Measurements from ENCODE around the gene CREBBP.

The CREBBP gene

DNA sequence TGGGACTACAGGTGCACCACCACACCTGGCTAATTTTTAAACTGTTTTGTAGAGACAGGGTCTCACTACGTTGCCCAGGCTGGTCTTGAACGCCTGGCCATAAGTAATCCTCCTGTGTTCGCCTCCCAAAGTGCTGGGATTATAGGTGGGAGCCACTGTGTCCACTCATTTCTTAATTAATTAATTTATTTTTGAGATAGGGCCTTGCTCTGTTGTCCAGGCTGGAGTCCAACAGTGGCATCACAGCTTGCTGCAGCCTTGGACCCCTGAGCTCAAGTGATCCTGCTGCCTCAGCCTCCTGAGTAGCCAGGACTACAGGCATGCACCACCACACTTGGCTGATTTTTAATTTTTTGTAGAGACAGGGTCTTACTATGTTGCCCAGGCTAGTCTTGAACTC is 116.1 kb downstream of the CREBBP start:
- no peaks in the 10 kb centered on the region; the same call in 1 of the 2 replicates for H4K20me1 ChIP-seq (ENCODE audit: insufficient read depth)

DNA sequence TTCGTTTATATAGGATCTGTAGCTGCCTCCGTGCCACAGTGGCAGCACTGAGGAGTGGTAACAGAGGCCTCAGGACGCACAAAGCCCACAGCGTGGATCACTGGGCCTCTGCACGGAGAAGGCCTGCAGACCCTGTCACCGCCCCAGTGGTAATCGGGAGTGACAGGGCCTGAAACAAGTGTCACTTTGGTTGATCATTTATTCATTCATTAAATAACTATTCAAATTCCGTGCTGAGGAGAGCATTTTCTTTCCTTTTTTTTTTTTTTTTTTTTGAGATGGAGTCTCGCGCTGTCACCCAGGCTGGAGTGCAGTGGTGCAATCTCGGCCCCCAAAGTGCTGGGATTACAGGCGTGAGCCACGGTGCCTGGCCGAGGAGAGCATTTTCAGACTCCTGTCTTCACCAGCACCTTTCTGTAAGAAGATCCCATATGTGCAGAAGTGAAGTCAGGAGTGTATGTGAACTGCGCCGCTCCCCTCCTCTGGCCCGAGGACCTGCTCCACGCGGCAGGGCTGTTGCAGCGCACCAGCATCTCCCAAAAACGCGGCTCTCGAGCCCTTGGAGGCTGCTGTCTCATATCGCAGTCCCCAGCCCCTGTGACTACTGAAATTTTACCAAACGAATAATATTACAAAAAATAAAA is 118.3 kb downstream of the CREBBP start:
- Histone ChIP-seq H2AFZ (ENCODE audit: low read depth) (no peak overlapping the region), H3K79me2 (ENCODE audit: insufficient read depth, low read depth) (no peaks in the 10 kb centered on the region; the same call in 1 of the 2 replicates), H3K4me3 (IDR thresholded peaks at IDR 0.05; ENCODE audit: insufficient read depth, low read depth, low read length) (no peak overlapping the region), H3K27ac (no peak overlapping the region), H3K4me1 (ENCODE audit: low read depth, poor library complexity, severe bottlenecking) (no peaks in the 10 kb centered on the region), H3K9ac (no peak overlapping the region), H3K4me2 (no peak overlapping the region), H3K36me3 (ENCODE audit: insufficient read depth) (no peaks in the 10 kb centered on the region), H4K20me1 (ENCODE audit: insufficient read depth) (no peaks in the 10 kb centered on the region; the same call in 1 of the 2 replicates), H3K27me3 (ENCODE audit: insufficient read depth, low read depth) (no peaks in the 10 kb centered on the region)
- TF ChIP-seq, protein P1, sequence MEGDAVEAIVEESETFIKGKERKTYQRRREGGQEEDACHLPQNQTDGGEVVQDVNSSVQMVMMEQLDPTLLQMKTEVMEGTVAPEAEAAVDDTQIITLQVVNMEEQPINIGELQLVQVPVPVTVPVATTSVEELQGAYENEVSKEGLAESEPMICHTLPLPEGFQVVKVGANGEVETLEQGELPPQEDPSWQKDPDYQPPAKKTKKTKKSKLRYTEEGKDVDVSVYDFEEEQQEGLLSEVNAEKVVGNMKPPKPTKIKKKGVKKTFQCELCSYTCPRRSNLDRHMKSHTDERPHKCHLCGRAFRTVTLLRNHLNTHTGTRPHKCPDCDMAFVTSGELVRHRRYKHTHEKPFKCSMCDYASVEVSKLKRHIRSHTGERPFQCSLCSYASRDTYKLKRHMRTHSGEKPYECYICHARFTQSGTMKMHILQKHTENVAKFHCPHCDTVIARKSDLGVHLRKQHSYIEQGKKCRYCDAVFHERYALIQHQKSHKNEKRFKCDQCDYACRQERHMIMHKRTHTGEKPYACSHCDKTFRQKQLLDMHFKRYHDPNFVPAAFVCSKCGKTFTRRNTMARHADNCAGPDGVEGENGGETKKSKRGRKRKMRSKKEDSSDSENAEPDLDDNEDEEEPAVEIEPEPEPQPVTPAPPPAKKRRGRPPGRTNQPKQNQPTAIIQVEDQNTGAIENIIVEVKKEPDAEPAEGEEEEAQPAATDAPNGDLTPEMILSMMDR (conservative IDR thresholded peaks at IDR 0.05; ENCODE audit: low read depth, low read length), result no peak

More for the DNA sequence above, 116.1 kb downstream of the CREBBP start:
- H3K9ac ChIP-seq, result no peak overlapping the region
- no peak overlapping the region for H3K4me3 ChIP-seq (IDR thresholded peaks at IDR 0.05; ENCODE audit: insufficient read depth, low read depth, low read length)
- no peak overlapping the region for H2AFZ ChIP-seq (ENCODE audit: low read depth)
- TF ChIP-seq, protein P1 (conservative IDR thresholded peaks at IDR 0.05; ENCODE audit: low read depth, low read length), result no peak
- H3K27me3 ChIP-seq (ENCODE audit: insufficient read depth, low read depth), result no peaks in the 10 kb centered on the region
- no peak overlapping the region for H3K4me2 ChIP-seq
- no peak overlapping the region for H3K27ac ChIP-seq
- H3K4me1 ChIP-seq (ENCODE audit: low read depth, poor library complexity, severe bottlenecking), result no peaks in the 10 kb centered on the region
- no peaks in the 10 kb centered on the region; the same call in 1 of the 2 replicates for H3K79me2 ChIP-seq (ENCODE audit: insufficient read depth, low read depth)
- H3K36me3 ChIP-seq (ENCODE audit: insufficient read depth), result no peaks in the 10 kb centered on the region; the same call in 1 of the 2 replicates

DNA sequence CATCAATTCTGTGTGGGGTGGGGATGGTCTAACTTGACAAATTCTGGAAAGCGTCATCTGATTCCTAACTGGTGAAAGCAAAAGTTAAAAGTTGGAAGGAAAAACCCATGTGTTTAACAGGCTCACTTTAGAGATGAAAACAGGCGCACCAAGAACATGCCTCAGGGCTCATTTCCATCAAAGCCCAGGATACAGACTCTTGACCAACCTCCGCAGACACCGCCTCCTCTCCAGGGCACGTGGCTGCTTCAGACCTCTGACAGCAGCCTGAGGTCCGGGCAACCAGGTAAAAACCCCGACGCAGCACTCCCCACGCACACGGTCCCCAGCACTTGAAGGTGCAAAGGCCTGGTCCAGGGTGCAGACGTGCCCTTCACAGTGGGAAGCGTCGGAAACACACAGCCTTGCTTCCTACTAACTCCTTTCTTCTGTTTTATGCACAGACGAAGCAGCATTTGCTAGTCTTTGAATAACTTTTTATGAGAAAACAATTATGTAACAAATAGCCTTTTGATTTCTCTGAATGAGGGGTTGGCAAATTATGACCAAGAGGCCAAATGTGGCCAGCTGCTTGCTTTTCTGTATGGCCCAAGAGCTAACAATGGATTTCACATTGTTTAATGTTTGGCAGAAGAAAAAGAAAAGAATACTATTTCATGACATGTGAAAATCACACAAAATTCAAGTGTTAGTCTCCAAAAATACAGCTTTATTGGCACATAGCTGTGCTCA is 119.0 kb downstream of the CREBBP start:
- no peaks in the 10 kb centered on the region for H3K36me3 ChIP-seq (ENCODE audit: insufficient read depth)

DNA sequence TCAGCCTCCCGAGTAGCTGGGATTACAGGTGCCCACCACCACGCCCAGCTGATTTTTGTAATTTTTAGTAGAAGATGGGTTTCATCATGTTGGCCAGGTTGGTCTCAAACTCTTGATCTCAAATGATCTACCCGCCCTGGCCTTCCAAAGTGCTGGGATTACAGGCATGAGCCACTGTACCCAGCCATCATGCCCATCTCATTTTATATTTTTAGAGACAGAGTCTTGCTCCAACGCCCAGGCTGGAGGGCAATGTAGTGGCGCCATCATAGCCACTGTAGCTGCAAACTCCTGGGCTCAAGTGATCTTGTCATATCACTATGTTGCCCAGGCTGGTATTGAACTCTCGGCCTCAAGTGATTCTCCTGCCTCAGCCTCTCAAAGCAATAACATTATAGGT is 120.0 kb downstream of the CREBBP start:
- TF ChIP-seq, protein P1 (conservative IDR thresholded peaks at IDR 0.05; ENCODE audit: low read depth, low read length), result no peak
- no peaks in the 10 kb centered on the region; the same call in 1 of the 2 replicates for H4K20me1 ChIP-seq (ENCODE audit: insufficient read depth)

More for the DNA sequence above, 119.0 kb downstream of the CREBBP start:
- H3K4me1 ChIP-seq (ENCODE audit: low read depth, poor library complexity, severe bottlenecking), result no peaks in the 10 kb centered on the region
- H3K27ac ChIP-seq, result no peak overlapping the region
- no peak overlapping the region for H3K4me2 ChIP-seq
- no peak overlapping the region for H2AFZ ChIP-seq (ENCODE audit: low read depth)
- no peaks in the 10 kb centered on the region; the same call in 1 of the 2 replicates for H4K20me1 ChIP-seq (ENCODE audit: insufficient read depth)
- TF ChIP-seq, protein P1 (conservative IDR thresholded peaks at IDR 0.05; ENCODE audit: low read depth, low read length), result no peak
- no peaks in the 10 kb centered on the region for H3K27me3 ChIP-seq (ENCODE audit: insufficient read depth, low read depth)
- no peak overlapping the region for H3K9ac ChIP-seq
- no peak overlapping the region for H3K4me3 ChIP-seq (IDR thresholded peaks at IDR 0.05; ENCODE audit: insufficient read depth, low read depth, low read length)
- no peaks in the 10 kb centered on the region; the same call in 1 of the 2 replicates for H3K79me2 ChIP-seq (ENCODE audit: insufficient read depth, low read depth)

More for the DNA sequence above, 120.0 kb downstream of the CREBBP start:
- Histone ChIP-seq H2AFZ (ENCODE audit: low read depth) (no peak overlapping the region), H3K79me2 (ENCODE audit: insufficient read depth, low read depth) (no peaks in the 10 kb centered on the region; the same call in 1 of the 2 replicates), H3K27me3 (ENCODE audit: insufficient read depth, low read depth) (no peaks in the 10 kb centered on the region), H3K4me1 (ENCODE audit: low read depth, poor library complexity, severe bottlenecking) (no peaks in the 10 kb centered on the region), H3K27ac (no peak overlapping the region), H3K36me3 (ENCODE audit: insufficient read depth) (no peaks in the 10 kb centered on the region), H3K9ac (no peak overlapping the region), H3K4me2 (no peak overlapping the region), H3K4me3 (IDR thresholded peaks at IDR 0.05; ENCODE audit: insufficient read depth, low read depth, low read length) (no peak overlapping the region)
